Suprapubic skin (tissue), 3 donors: ENCODE data around the gene ULK4.

Experiments used
- CTCF ChIP-seq, 2 donors: fragments of 200-600 bp in 1 of 2; fragments of 450-650 bp in 1 of 2; sonication (generic) in 1 of 2; IDR thresholded peaks; one replicate each; pipeline ENCODE4 v1.5.1; 2016 to 2019; ENCODE audit warnings: antibody characterized with exemption in 2 of 2, mild to moderate bottlenecking in 1 of 2, moderate library complexity in 1 of 2
- POLR2A ChIP-seq, 2 donors: fragments of 450-650 bp; IDR thresholded peaks; one replicate each; pipeline ENCODE4 v1.6.1; 2017; ENCODE audit warnings: antibody characterized with exemption in 2 of 2, mild to moderate bottlenecking in 2 of 2, moderate library complexity in 2 of 2

DNA sequence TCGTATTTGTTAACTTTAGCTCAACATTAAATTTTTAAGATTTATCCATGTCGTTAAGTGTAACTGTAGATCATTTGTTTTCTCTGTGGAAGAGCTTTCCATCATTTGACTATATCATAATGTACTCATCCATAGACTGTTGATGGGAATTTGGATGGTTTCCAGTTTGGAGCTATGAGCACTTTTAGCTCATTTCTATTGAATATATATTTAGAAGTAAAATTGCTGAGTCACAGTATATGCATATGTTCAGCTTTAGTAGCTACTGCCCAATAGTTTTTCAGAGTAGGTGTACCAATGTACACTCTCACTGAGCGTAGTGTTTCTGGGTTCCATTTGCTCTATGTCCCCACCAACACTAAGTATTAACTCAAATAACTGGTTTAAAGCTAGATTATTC is 263.0 kb downstream of the ULK4 start:
- TF ChIP-seq CTCF (IDR thresholded peaks at IDR 0.05) (no peak), POLR2A (IDR thresholded peaks at IDR 0.05) (no peak)
